ENCODE results near the gene PABPC3.
A peak's percentile ranks its signal among the peaks of the same experiment; 100 is the strongest.

The PABPC3 gene

DNA sequence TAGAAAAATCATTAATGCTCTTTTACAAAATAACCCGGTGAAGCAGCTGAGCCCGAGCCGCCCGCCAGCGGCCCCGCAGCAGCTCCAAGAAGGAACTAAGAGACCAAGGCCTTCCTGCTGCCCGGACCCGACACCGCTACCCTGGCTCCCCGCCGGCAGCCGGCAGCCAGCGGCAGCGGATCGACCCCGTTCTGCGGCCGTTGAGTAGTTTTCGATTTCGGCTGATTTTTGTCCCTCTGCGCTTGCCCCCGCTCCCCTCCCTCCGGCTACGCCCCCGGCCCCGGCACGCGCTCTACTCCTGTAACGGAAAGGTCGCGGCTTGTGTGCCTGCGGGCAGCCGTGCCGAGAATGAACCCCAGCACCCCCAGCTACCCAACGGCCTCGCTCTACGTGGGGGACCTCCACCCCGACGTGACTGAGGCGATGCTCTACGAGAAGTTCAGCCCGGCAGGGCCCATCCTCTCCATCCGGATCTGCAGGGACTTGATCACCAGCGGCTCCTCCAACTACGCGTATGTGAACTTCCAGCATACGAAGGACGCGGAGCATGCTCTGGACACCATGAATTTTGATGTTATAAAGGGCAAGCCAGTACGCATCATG, at the start of gene PABPC3:
Gene PABPC3 (plus strand): TSS at position 286 of the 603 bp plus-strand sequence. CDS start 63 bp downstream, at position 349.
- DNase-seq = peak in 1 of 2 experiments; percentile 4

DNA sequence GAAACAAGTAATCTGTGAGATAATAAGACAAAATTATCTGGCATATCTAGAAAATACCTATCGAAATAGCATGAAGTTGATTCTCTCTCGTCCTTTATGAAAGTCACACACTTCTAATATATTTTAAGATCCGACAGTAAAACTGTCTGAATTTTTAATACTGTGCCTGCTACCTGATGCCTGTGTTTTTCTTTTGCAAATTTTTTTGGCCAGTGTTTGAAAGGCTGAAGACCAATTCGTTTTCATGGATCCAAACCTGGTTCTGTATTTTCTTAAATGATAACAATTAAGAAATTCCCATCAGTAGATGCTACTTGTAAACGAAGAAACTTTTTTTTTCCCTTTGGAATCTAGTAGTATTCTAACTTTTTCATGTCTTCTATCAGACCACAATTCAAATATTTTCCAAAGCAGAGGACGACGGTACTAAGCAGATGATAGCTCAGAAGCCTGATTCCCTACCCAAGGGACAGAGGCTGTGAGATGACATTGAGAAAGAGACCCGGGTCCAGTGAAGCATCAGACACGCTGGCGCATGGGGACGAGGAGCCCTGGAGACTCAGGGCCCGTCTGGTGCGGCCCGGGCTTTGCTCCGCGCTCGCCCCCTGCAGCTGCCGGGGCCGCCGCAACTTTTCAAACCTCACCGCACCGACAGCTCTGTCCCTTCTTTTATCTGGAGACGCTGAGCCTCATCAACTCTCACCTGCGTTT, 49.5 kb upstream of the PABPC3 start:
- DNase-seq = no peak

DNA sequence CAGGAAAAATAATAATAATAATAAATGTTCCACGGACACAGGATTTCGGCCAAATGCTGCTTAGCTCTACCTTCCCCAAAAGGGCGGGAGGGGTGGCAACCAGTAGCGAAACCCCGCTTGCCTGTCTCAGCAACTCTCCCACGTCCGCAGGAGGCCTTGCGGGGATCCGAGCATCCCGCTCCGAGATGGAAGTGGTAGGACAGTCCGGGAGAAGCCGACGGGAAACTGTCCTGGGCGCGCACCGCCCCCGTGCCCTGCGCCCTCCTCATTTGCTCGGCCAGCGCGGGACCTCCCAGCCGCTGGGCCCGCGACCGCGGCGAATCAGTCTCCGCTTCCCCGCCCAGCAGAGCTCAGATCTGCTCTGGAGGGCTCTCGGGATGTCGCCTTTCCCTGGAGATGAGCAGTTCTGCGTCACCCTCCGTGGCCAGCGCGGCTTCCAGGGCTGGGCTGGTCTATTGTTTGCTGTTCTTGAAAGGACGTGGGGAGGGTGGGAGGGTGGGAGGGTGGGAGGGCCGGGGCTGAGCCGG, 48.9 kb upstream of the PABPC3 start:
- no peak for DNase-seq

DNA sequence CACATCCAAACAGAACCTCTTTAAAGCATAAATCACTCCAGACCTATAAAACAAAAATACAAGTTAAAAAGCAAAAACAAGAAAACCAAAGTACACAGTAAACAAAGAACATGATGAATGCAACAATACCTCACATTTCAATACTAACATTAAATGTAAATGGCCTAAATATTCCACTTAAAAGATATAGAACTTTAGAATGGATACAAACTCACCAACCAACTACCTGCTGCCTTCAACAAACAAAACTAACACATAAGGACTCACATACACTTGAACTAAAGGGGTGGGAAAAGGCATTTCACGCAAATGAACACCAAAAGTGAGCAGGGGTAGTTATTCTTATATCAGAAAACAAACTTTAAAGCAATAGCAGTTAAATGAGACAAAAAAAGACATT, 44.9 kb upstream of the PABPC3 start:
- DNase-seq = no peak

DNA sequence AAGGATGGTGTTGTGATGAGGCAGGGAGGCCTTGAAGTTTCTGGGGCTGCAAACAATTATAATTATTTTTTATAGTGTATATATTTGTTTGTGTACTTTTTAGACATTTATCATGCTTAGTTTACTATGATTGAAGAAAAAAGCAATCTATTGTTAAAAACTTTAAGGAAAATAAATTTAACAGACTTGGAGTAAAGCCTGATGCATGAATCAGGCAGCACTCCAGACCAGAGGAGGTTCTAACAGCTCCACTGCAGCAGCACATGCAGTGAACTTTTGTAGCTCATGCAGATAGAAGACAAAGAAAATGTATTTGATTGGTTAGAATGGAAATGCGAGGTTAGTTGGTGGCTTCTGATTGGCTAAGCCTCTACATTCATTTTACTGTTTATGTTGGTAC, 36.8 kb upstream of the PABPC3 start:
- no peak for DNase-seq

DNA sequence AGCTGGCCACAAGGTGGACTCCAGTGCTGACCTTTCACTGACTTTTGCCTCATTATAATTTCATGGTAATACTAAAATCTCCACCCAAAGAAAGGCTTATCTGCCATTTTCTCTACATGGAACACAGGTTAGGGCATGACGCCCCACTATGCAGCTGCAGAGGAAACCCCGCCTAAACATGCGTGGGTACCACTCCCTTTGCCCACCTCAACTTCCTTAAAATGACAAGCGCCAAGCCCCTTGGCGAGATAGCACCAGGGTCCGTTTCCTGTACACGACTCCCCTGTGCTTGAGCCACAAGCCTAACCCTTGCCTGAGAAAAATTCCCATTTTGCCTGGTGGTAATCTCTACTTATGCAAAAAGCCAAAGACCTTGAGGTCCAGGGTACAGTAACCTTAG, 36.0 kb upstream of the PABPC3 start:
- DNase-seq = no peak

DNA sequence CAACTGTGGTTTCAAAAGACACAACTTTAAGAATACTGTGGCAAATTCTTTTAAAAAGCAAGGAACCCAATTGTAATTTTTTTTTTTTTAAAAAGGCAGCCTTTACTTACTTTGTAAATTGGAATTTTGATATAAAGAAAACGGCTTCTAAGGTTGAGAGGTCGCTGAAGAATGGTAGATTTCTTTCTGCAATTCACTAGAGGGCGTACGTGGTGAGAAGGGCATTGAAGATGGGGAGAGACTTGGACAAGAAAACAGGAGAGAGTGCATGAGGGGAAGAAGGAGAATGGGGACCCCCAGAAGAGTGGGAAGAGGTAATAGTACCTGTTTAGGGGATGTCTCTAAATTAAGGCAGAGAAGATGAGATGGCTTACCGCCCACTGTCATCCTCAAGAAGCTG, 33.5 kb upstream of the PABPC3 start:
- DNase-seq = no peak

DNA sequence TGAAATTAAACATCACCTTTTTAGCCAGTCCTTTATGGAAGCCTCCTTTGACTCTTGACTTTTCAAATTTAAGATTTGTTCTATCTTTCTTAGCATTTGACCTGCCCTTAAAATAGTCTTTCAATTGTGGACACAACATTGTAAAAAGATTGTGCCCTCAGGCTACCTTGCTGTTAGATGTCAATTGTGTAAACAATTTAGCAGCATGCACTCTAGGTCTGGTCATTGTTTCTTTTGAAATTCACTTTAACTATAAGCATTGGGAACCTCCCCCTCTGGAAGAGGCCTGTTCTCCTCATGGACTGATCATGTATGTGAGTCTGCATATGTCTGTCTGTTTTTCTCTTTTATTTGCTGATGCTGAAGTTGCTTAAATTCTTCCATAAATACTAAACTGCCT, 31.5 kb upstream of the PABPC3 start:
- DNase-seq = no peak

DNA sequence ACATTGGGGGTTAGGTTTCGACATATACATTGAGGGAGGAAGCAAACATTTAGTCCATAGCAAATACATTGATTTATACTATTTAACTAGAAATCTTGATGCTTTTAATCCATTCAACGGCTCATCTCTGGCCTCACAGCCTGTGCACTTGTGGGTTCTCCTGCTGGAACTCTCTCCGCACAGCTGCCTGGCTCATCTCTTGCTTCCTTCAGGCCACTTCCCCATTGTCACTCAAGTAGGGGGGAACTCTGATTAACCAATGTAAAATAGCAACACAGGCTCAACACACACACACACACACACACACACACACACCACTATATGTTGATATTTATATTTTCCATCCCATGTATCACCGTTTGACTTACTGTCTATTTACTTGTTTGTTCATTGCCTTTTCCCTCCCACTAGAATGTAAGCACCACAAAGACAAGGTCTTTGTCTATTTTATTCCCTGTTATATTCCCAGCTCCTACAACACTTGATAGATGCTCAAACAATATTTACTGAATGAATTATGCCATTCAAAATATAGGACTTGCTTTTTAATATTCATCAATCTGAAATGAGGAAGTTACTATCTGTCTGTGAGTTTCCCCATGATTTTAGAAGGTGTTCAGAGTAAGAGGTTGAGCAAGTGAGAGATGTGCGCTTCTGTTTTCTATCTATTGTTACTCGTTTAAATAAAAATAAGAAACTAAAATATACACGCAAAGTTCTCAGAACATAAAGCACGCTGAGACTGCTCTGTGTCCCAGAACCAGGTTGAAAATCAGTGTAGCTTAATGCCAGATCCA, 29.8 kb upstream of the PABPC3 start:
- DNase-seq = no peak

DNA sequence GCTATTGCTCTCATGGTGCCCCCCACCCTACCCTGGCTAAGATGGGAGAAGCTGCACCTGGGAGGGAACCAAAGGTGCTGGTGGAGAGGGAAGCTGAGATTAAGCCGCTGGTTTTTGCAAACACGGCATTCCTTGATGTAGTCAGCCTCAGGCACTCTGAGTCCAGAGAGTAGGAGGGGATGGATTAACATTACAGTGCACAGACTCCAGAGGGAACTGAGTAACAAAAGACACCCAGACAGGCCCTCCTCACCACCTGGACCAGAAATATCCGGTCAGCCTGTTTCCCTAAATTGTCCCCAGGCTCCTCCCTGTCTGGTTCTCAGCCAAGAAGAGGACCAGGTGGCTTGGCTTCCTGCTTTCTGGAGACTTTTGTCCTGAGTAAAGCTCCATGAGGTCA, 28.9 kb upstream of the PABPC3 start:
- no peak for DNase-seq

DNA sequence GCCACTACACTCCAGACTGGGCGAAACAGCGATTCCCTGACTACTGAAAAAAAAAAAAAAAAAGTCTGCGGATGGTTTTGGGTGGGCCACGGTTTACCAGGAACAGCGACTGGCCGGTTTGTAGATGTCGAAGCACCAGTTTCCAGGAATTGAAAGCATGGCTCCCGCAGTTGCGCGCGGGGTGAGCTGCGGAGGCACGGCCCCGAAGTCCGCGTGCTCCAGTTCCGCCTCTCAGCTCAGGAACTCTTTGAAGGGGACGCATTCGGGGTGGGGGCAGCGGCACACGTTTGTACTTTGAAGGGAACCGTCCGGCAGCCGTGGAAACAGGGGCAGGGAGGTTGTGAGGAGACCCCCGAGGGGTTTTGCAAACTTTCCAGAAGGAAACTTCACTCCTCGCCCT, 27.1 kb upstream of the PABPC3 start:
- no peak for DNase-seq

DNA sequence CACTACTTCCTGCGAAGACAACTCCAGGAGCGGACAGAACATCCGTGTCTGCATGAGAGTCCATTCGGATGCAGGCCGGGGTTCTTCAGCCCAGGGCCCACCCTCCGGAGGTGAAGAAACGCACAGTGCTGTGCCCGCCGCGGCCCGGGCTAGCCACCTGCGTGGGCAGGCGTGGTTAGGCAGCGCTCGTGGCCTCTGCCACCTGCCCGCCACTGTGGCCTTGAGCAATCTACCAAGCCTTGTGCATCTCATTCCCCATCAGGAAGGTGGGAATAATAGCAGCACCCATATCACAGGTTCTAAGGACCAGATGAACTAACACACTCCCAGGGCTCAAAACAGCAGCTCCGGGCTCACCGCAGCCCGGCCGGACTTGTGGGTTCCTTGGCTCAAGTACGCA, 26.7 kb upstream of the PABPC3 start:
- DNase-seq = no peak

DNA sequence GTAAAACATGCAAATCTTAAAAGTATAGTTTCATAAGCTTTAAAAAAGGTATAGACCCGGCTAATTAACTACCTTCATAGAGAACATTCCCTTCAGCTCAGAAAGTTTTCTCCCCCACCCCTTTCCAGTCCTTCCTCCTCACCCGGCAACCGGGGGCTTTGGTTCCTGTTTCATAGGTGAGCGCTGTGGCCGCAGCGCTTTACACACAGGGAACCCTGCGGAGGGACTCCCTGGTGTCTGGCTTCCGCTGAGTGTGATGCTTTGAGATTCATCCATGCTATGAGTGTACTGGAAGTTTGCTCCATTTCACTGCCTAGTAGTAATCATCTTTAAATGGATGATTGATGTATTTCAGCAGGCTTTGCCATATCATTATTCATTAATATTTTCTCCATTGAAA, 26.0 kb upstream of the PABPC3 start:
- no peak for DNase-seq

DNA sequence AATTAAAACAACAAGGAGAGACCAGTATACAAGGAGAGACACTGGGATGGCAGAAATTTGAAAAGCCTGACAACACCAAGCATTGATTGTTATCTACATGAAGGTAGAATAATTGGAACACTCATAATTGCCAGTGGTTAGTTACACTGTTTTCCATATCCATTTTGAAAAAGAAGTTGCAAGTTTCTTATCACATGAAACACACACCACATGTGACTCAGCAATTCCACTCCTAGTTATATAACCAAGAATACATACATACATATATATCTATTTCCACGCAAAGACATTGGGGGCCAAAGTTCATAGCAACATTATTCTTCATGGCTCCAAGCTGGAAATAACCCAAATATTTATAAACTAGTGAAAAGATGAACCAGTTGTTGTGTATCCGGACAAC, 15.2 kb upstream of the PABPC3 start:
- DNase-seq = no peak

DNA sequence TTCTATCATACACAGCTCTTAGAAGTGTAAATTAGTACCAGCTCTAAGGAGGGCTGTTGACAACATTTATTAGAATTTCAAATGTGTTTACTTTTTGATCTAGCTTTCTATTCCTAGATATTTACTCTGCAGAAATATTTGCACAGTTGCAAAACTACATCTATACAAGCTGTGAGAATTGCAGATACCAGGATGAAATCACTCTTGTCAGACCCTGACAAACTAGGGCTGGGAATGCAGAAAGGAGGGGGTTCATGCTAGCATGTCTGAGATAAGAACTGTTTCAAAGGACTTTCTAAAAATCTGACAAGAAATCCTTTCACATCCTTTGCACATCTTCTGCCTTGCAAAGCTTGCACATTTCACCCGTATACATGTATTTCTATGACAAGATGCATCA, 11.8 kb upstream of the PABPC3 start:
- DNase-seq = no peak

DNA sequence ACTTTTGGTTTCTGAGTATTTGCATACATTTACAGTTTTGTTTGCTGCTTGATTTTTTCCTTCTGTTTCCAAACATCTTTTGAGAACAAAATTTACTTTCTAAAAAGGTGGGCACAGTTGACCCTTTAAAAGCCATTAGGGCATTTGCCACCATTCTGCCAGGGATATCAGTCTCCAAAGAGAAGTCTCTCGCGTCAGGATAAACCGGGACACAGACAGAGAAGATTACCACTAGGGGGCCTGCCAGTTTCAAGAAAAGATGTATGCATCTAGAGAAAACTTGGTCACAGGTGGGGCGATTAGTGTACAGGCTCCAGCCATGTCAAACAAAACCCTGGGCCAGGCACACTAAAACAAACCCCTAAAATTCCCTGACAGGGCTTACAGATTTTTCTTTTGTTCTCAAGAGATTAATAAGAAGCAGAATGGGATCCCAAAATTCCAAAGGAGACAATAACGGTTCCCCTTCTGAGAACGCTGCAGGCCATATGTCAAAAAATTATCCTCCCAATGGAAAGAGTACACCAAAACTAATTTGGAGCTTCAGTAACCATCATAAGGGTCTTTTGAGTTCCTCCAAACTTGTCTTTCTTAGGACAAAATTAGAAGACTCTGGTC, 10.7 kb upstream of the PABPC3 start:
- DNase-seq = peak in 1 of 2 experiments; percentile 14

DNA sequence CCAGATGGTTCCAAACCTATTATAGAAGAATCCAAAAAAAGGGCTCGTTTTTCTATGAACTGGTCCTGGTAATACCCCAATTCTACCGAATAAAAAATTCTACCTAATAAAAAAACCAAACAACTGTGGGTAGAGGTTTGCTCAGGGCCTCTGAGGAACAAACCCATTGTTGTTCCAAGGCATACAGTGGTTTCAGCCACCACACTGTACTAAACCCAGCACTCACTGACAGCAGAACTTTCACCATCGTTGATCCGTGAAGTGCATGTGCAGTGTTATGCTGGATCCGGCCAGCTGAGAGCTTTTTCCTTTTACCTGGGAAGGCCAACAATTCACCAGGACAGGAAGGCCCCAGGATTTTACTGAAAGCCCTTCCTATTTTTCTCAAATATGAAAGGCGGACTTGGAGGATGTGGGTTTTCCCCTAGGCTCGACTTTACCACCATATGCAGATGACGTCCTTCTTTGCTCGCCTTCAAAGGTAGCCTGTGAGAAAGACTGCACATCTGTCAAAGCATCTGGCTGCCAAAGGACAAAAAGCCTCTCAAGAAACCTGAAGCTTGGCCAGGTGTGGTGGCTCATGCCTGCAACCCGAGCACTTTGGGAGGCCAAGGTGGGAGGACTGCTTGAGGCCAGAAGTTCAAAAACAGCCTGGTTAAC, 7.2 kb upstream of the PABPC3 start:
- DNase-seq = no peak

DNA sequence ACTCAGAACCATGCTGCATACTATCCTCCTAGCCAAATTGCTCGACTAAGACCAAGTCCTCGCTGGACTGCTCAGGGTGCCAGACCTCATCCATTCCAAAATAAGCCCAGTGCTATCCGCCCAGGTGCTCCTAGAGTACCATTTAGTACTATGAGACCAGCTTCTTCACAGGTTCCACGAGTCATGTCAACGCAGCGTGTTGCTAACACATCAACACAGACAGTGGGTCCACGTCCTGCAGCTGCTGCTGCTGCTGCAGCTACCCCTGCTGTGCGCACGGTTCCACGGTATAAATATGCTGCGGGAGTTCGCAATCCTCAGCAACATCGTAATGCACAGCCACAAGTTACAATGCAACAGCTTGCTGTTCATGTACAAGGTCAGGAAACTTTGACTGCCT, 1.5 kb downstream of the PABPC3 start:
- DNase-seq = no peak

DNA sequence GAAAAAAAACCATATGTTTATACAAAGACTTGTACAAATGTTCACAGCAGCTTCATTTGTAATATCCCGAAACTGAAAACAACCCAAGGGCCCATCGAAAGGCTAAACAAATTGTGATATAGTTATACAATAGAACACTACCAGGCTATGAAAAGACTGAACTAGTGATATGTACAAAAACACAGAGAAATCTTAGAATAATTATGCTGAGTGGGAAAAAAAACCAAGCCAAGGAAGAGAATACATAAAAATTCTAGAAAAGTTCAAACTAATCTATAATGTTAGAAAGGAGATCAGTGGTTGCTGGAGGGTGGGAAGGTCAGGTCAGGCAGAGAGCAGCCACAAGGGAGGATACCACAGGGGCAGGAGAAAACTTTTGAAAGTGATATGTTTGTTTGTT, 7.8 kb downstream of the PABPC3 start:
- no peak for DNase-seq

DNA sequence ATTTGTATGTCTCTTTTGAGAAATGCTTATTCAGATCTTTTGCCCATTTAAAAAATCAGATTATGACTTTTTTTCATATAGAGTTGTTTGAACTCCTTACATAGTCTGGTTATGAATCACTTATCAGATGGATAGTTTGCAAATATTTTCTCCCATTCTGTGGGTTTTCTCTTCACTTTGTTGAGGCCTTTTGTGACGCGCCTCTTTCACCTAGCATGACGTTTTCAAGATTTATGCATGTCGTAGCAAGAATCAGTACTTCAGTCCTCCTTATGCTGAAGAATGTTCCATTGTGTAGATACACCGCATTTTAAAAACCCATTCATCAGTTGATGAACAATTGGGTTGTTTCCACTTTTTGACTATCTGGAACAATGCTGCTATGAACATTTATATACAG, 13.4 kb downstream of the PABPC3 start:
- no peak for DNase-seq

DNA sequence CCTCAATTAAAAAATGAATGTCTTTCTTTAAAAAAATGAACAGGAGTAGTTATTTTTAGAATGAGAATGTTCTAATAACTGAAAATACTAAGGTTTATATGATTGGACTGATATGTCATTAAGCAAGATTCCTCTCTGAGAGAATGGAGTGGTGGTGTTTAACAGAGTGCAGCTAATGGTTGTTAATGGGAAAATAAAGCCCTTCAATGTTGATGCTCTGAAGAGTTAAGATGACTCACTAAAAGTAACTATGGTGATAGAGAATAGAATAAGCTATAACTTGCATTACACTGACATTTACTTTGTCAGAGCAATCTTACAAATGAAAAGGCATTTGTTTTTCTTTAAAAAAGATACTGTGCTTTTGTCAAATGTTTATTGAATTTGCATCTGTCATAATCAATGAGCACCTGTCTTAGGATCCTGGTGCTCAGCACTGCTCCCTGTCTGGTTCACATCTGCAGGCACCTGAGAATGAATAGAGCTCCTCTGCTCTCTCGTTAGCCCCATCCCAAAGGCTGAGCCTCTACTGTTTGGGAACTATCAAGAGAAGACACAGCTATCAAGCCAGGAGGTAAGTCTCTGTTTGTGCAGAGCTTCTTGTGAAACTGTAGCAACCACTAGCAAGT, 15.1 kb downstream of the PABPC3 start:
- DNase-seq = no peak

DNA sequence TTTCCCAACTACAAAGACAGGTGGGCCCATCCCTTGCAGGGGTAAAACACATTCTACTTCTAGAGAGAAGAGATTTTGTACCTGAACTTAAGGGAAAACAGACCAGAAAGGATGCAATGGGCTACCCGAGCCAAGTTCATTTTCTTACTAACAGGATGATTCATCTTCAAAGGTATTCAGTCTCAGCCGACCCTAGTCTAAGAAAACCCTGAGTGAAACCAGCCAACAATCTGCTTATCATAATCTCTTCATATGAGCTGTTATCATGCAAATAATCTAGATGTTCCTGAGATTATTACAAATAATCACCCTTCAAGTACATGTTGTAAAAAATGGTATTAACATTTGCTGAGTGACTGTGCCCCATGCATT, 15.6 kb downstream of the PABPC3 start:
- DNase-seq = no peak

Data from activated CD4-positive, alpha-beta T cell treated with anti-CD3 and anti-CD28 coated beads, Interleukin-2, amount 50 U/mL, for 48 hours (primary cell).